SK-N-SH treated with all-trans-retinoic acid at 6 μM for 48 hours (cell line): ENCODE results near the gene AVL9.

Source experiments
- ARNTL ChIP-seq: fragments of 450-650 bp; formaldehyde crosslinking; IDR thresholded peaks from 2 replicates; pipeline ENCODE4 v1.5.0; 2020; ENCODE audit warnings: low read depth, mild to moderate bottlenecking, moderate library complexity, borderline replicate concordance
- BACH2 ChIP-seq: fragments of 250-450 bp; sonication (Bioruptor Pico); IDR thresholded peaks from 2 replicates; pipeline ENCODE4 v1.9.0; 2021; ENCODE audit warnings: mild to moderate bottlenecking, borderline replicate concordance
- CREB5 ChIP-seq: fragments of 250-450 bp; sonication (Bioruptor Pico); IDR thresholded peaks from 2 replicates; pipeline ENCODE4 v1.5.1; 2020; ENCODE audit warnings: low read depth, mild to moderate bottlenecking, moderate library complexity
- CSDC2 ChIP-seq: fragments of 250-450 bp; sonication (Bioruptor Pico); IDR thresholded peaks from 2 replicates; pipeline ENCODE4 v1.5.0; 2020; ENCODE audit warnings: mild to moderate bottlenecking, moderate library complexity
- CSRNP3 ChIP-seq: fragments of 250-450 bp; sonication (Bioruptor Pico); IDR thresholded peaks from 2 replicates; pipeline ENCODE4 v1.5.1; 2021; ENCODE audit warnings: mild to moderate bottlenecking, moderate library complexity
- PATZ1 ChIP-seq: fragments of 250-450 bp; sonication (Bioruptor Pico); IDR thresholded peaks from 2 replicates; pipeline ENCODE4 v1.8.0; 2020; ENCODE audit warnings: mild to moderate bottlenecking, moderate library complexity, borderline replicate concordance
- POU6F1 ChIP-seq: fragments of 250-450 bp; sonication (Bioruptor Pico); IDR thresholded peaks from 2 replicates; pipeline ENCODE4 v1.8.0; 2021; ENCODE audit warnings: low read depth, mild to moderate bottlenecking, moderate library complexity, borderline replicate concordance
- PPARA ChIP-seq: fragments of 250-450 bp; sonication (Bioruptor Pico); IDR thresholded peaks from 2 replicates; pipeline ENCODE4 v1.5.0; 2020; ENCODE audit warnings: mild to moderate bottlenecking, borderline replicate concordance
- RARB ChIP-seq: fragments of 250-450 bp; sonication (Bioruptor Pico); IDR thresholded peaks from 2 replicates; pipeline ENCODE4 v1.8.0; 2021; ENCODE audit warnings: mild to moderate bottlenecking, moderate library complexity
- TCF4 ChIP-seq: fragments of 250-450 bp; sonication (Bioruptor Pico); IDR thresholded peaks from 2 replicates; pipeline ENCODE4 v1.8.0; 2021; ENCODE audit warnings: mild to moderate bottlenecking, moderate library complexity, borderline replicate concordance
- TSHZ2 ChIP-seq: fragments of 250-450 bp; sonication (Bioruptor Pico); IDR thresholded peaks from 2 replicates; pipeline ENCODE4 v1.5.0; 2020; ENCODE audit warnings: mild to moderate bottlenecking, moderate library complexity
- ZFP3 ChIP-seq: fragments of 250-450 bp; sonication (Bioruptor Pico); IDR thresholded peaks from 2 replicates; pipeline ENCODE4 v1.5.0; 2020; ENCODE audit warnings: mild to moderate bottlenecking, moderate library complexity
- ZNF70 ChIP-seq: fragments of 450-650 bp; formaldehyde crosslinking; IDR thresholded peaks from 2 replicates; pipeline ENCODE4 v1.5.0; 2020; ENCODE audit warnings: mild to moderate bottlenecking, moderate library complexity
- ZNF8 ChIP-seq: fragments of 450-650 bp; formaldehyde crosslinking; IDR thresholded peaks from 2 replicates; pipeline ENCODE4 v1.5.0; 2020; ENCODE audit warnings: mild to moderate bottlenecking, moderate library complexity

- TF ChIP-seq PATZ1 (no peak), ZFP3 (no peak), ARNTL (CRISPR knock-in tag) (no peak), PPARA (CRISPR knock-in tag) (no peak), CSRNP3 (CRISPR knock-in tag) (no peak), ZNF70 (no peak), TSHZ2 (CRISPR knock-in tag) (no peak), CSDC2 (CRISPR knock-in tag) (no peak), POU6F1 (CRISPR knock-in tag) (no peak), ZNF8 (CRISPR knock-in tag) (no peak), CREB5 (CRISPR knock-in tag) (no peak), TCF4 (CRISPR knock-in tag) (no peak), BACH2 (CRISPR knock-in tag) (no peak), RARB (CRISPR knock-in tag) (no peak)
Observed at GRCh38 chr7:32474008-32474407, 21.3 kb upstream of the AVL9 start.
